Frontal cortex (tissue), 4 donors: ENCODE measurements around the gene MET. TPM values are rescaled to one million over a fixed set of nuclear protein-coding genes. Genes with fewer than 3 reads are reported as not detected.
A peak's percentile ranks its signal among the peaks of the same experiment; 100 is the strongest.
"Not testable (repeated sequence)": the region's sequence is repeated elsewhere in the genome, so short reads cannot be mapped to it uniquely, and the experiment has no call there.

Experiments
- DNase-seq, 2 donors: peaks; one replicate each; pipeline ENCODE4 v3.0.0; 2012; ENCODE audit warnings: low spot score in 2 of 2
- FAIRE-seq: peaks from 2 replicates; lab custom pipeline; 2012; peaks lifted over from hg19 to GRCh38; lab: Jason Lieb, UNC
- total RNA-seq: library from RNA; depleted of rRNA; stranded (reverse); fragments of >200 nt; gene quantifications from one replicate; pipeline ENCODE4 v1.2.3, GENCODE V29; 2014
- donor health status: control.
- donor health status: control.
- donor health status: control.

Gene MET
- total RNA-seq, 1 donor from 2014 or later = 2.9 TPM

GRCh38 chr7:116798232-116798631, 126.2 kb downstream of the MET start:
- FAIRE-seq (no peak), DNase-seq (no peak)

DNA sequence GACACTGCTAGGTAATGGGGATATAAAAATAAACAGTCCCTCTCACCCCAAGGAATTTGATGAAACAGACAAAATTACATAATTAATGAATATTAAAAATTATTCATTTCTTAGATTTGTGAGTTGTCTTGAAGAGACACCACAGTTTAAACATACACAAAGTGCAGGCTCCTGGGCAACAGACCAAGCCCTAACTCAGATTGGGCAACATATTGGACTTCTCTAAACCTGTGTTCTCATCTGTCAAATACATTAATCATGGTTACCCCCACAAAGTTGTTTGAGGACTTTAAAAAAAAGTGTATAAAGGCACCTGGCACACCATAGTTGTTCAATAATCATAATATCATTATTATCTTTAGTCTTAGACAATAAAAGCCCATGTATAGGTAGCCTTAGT, 127.9 kb downstream of the MET start:
- DNase-seq (no peak), FAIRE-seq (no peak)

DNA sequence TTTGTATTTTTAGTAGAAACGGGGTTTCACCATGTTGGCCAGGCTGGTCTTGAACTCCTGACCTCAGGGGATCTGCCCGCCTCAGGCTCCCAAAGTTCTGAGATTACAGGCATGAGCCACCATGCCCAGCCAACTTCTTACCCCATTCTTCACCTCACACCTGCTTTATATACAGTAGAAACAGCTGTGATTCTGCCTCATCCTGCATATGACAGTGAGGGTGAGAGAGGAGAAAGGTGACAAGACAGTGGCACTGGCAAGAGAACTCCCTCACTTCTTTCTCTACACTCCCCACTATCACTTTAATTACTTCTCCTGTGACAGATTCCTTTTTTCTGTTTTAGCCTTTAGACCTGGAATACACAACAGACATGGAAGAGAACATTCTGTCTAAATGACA, 128.6 kb downstream of the MET start:
- DNase-seq (no peak), FAIRE-seq (no peak)

DNA sequence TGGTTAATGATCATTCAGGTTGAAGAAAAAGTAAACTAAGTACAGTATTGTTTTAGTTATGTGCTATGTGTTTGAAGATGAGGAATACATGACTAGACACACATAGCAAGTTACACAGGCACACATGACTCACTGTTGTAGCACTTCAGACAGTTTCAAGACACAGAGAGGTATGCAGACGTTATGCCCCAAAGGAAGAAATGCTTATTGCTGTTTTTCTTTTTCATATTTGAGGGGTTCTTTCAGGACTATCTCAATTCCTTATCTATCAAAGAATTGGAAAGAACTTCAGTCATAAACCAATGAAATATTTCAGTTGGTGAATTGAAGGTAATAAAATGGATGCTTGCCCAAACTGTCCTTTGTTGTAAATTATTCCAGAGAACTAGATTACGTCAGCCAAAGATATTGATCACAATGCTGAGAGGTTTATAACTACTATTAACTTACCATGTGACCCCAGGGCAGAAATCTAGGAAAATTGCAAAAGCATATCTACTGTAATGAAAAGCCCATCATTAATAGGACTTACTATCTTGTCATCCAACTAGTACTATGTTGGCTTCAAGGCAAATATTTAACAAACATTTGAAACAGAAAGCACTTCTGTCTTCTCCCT, 129.2 kb downstream of the MET start:
- DNase-seq (no peak), FAIRE-seq (no peak)

GRCh38 chr7:116802144-116802745, 130.2 kb downstream of the MET start:
- DNase-seq (no peak), FAIRE-seq (no peak)

DNA sequence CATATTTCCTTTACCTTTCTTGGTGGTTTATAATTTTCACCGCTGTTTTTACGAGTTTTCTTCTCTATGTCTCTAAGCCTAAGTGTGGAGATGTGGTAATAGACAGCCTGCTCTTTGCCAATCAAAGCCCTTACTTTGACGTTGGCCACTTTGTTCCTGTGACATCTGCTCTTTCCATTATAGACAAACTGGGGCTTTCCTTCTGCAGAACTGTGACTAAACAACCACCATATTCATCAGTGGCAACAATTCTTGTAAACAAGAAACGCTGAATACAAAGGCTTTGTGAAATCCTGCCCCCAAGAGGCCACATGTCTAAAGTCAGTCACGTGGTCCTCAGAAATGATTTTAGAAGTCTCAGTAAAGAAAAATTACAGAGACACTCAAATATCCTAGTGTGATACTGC, 130.8 kb downstream of the MET start:
- DNase-seq = peak in 1 of 2 donors; percentile 8
- FAIRE-seq = peak; percentile 24

DNA sequence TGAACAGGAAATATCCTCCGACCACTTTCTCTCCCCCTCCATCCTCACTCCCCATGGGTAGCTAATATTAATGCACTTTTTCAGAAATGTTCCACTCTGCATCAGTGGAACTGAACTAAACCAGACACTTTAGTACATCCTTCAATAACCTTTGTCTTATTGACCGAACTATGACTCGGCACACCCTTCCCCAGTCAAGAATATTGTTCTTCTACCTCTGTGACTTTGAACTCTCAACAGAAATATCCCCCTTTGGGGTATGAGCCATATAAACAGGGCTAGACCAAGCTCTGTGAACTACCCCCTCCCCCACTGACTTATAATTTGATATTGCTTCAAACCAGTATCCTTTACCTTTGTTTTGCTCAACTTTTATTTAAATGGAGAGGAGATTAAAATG, 132.5 kb downstream of the MET start:
- DNase-seq (no peak), FAIRE-seq (no peak)

- DNase-seq (no peak), FAIRE-seq (no peak)
Measured at GRCh38 chr7:116805100-116805544, 133.1 kb downstream of the MET start.

GRCh38 chr7:116806046-116806944, 134.3 kb downstream of the MET start:
- no peak for DNase-seq
- no peak for FAIRE-seq

DNA sequence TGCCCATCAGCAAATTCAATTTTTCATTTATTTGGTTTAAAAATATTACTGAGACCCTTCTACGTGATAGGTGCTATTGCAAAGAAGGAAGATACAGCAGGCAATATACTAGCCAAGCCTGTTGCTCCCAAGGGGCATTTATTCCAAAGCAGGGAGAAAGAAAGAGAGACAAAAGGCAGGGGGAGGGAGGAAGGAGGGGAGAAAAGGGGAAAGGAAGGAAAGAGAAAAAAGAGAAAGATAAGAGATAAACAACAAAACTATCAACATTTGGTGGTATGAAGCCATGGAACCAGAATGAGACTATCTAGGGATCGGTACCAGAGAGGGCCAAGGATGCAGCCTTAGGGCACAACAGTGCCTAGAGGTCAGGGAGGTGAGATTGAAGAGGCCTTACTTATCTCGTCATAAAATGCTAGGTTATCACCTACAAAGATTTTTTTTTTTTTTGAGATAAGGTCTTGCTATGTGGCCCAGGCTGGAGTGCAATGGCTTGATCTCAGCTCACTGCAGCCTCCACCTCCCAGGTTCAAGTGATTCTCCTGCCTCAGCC, 135.1 kb downstream of the MET start:
- FAIRE-seq (no peak), DNase-seq (no peak)

DNA sequence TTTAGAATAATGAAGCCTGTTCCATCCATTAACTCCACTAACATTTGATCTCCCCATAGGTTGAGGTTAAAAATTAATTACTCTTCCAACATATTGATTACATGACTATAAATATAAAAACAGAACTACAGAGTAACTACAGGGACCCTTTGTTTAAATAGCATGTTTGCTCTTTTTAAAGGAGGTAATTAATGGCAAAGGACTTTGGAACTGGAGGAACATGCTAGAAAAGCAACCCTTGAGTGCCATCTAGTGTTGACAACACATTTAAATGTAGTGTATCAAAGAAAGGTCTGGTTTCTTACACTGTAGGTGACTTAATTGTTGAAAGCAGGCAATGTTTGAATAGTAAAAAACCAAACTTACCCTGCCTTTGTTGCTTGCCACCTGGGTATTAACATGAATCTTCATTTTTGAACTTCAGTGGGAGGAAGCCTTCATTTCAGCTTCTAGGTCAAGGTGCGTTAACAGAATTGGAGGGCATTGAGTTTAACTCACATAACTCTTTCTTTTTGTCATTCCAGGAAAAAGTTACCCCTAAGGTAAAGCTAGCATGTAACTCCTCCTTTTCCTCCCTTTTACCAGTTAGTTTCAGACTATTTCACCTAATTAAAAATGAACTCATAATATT, 137.8 kb downstream of the MET start:
- peak; percentile 69 for FAIRE-seq
- DNase-seq = peak; percentile 10 to 51

- DNase-seq (no peak), FAIRE-seq (no peak)
Measured at GRCh38 chr7:116810267-116811116, 138.5 kb downstream of the MET start.

DNA sequence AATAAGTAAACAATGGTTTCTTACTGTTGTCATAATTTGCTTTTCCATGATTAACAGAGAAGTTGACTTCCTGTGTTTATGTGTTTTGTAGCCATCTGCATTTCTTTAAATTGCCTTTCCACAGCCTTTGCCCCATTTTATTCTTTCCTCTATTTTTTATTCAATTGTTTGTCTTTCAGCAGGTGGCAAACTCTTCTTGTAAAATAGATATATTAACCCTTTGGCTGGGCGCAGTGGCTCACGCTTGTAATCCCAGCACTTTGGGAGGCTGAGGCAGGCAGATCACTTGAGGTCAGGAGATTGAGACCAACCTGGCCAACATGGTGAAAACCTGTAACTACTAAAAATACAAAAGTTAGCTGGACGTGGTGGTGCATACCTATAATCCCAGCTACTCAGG, 139.8 kb downstream of the MET start:
- DNase-seq (no peak), FAIRE-seq (no peak)

DNA sequence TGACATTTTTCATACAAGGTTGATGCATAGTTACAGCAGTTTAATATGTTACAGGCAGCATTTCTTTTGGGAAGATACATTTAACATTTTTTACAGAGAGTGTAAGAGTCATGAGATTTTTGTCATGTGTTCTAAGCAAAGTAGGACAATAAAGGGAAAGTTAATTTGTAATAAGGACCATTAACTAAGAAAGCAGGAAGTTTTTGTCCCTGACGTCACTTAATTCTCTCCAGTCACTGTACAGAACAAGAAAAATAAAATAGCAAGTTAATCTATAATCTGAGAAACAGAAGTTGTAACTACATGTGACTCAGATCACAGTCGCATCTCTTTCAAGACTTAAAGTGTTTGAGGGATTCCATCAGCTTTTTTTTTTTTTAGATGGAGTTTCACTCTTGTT, 140.9 kb downstream of the MET start:
- FAIRE-seq (no peak), DNase-seq (no peak)

GRCh38 chr7:116813371-116813770, 141.4 kb downstream of the MET start:
- not testable (repeated sequence) for FAIRE-seq, DNase-seq

GRCh38 chr7:116815041-116815440, 143.0 kb downstream of the MET start:
- FAIRE-seq (no peak), DNase-seq (no peak)

- FAIRE-seq (no peak), DNase-seq (no peak)
Measured at GRCh38 chr7:116820149-116820548, 148.2 kb downstream of the MET start.

GRCh38 chr7:116821647-116822046, 149.7 kb downstream of the MET start:
- FAIRE-seq, DNase-seq: not testable (repeated sequence)

DNA sequence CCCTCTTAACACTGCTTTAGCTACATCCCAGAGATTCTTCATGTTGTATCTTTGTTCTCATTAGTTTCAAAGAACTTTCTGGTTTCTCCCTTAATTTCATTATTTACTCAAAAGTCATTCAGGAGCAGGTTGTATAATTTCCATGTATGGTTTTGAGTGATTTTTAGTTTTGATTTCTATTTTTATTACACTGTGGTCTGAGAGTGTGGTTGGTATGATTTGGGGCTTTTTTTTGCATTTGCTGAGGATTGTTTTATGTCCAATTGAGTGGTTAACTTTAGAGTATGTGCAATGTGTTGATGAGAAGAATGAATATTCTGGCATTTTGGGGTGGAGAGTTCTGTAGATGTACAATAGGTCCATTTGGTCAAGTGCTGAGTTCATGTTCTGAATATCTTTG, 152.5 kb downstream of the MET start:
- DNase-seq (no peak), FAIRE-seq (no peak)
